Activated CD4-positive, alpha-beta T cell treated with anti-CD3 and anti-CD28 coated beads for 36 hours (primary cell): Measurements from ENCODE around the gene TBC1D4. TPM values are rescaled to one million over a fixed set of nuclear protein-coding genes. Genes with fewer than 3 reads are reported as not detected.
A peak's percentile ranks its signal among the peaks of the same experiment; 100 is the strongest.
"Not testable (repeated sequence)": the region's sequence is repeated elsewhere in the genome, so short reads cannot be mapped to it uniquely, and the experiment has no call there.

Source experiments
- ATAC-seq: fragments of 200-7000 bp; cut with Tn5 transposase; one replicate; pipeline ENCODE4 v1.10.0; 2021; ENCODE audit warnings: mild to moderate bottlenecking, moderate library complexity
- CTCF ChIA-PET: fragments of 350-600 bp; sonication (Branson Sonifier 250); formaldehyde crosslinking; loops from one replicate; lab custom pipeline; 2021; ENCODE audit warnings: antibody characterized with exemption; lab: Charles Lee
- POLR2A ChIA-PET: fragments of 350-600 bp; sonication (Branson Sonifier 250); formaldehyde crosslinking; loops from one replicate; lab custom pipeline; 2021; ENCODE audit warnings: antibody characterized with exemption, inconsistent platforms; lab: Charles Lee
- DNase-seq: peaks from one replicate; pipeline ENCODE4 v3.0.0-alpha.2; 2020
- H3K27ac Mint-ChIP-seq: one replicate; pipeline ENCODE4 v1.8.0; 2021; ENCODE audit warnings: mixed read lengths
- H3K27me3 Mint-ChIP-seq: one replicate; pipeline ENCODE4 v1.8.0; 2021; ENCODE audit warnings: mixed read lengths
- H3K36me3 Mint-ChIP-seq: one replicate; pipeline ENCODE4 v1.8.0; 2021; ENCODE audit warnings: low read depth, mixed read lengths
- H3K4me1 Mint-ChIP-seq: one replicate; pipeline ENCODE4 v1.8.0; 2021; ENCODE audit warnings: mixed read lengths
- H3K4me3 Mint-ChIP-seq: one replicate; pipeline ENCODE4 v1.8.0; 2021; ENCODE audit warnings: mild to moderate bottlenecking, moderate library complexity, mixed read lengths
- H3K9me3 Mint-ChIP-seq: one replicate; pipeline ENCODE4 v1.8.0; 2021; ENCODE audit warnings: low read depth, mixed read lengths
- intact Hi-C, 2 experiments: fragments of 100-400 bp; cut with DNase I in 1 of 2; cut with micrococcal nuclease in 1 of 2; formaldehyde crosslinking; loops; one replicate each; pipeline versions ENCODE4 v1.14.2 to v1.15.1; 2022 to 2024; cut with DNase I, micrococcal nuclease
- total RNA-seq, 2 experiments: library from RNA; stranded (reverse); gene quantifications; one replicate each; pipeline ENCODE4 v1.2.3, GENCODE V29; 2021

Gene TBC1D4
- total RNA-seq, 2 experiments from 2014 or later, result 29.4 to 31.7 TPM

- Mint-ChIP-seq H3K9me3 (no peaks in the 10 kb centered on the region), H3K4me3 (no peak overlapping the region), H3K4me1 (peaks cover 5% of the 10 kb centered on the region), H3K27ac (no peak overlapping the region), H3K36me3 (no peaks in the 10 kb centered on the region), H3K27me3 (no peaks in the 10 kb centered on the region)
- ATAC-seq (no peak), DNase-seq (no peak)
- ChIA-PET CTCF (interaction anchor here (0.8 kb wide), 1 partner anchor 22 kb away, joined by 3 read pairs; no protein-coding TSS in a partner anchor), POLR2A (no interaction called here)
- intact Hi-C loops, result no loop called here
These were observed 126.4 kb downstream of the TBC1D4 start for GRCh38 chr13:75355609-75356008.

- Mint-ChIP-seq H3K27me3 (no peaks in the 10 kb centered on the region), H3K4me1 (peaks cover 5% of the 10 kb centered on the region), H3K4me3 (no peak overlapping the region), H3K27ac (no peak overlapping the region), H3K36me3 (no peaks in the 10 kb centered on the region), H3K9me3 (no peaks in the 10 kb centered on the region)
- intact Hi-C loops, result no loop called here
- no peak for DNase-seq
- peak; percentile 20 for ATAC-seq
- CTCF ChIA-PET, result no interaction called here
- POLR2A ChIA-PET, result no interaction called here
These were observed 128.2 kb downstream of the TBC1D4 start for GRCh38 chr13:75353781-75354193.

- Mint-ChIP-seq H3K27me3 (no peaks in the 10 kb centered on the region), H3K27ac (no peak overlapping the region), H3K9me3 (no peaks in the 10 kb centered on the region), H3K4me3 (no peak overlapping the region), H3K36me3 (no peaks in the 10 kb centered on the region), H3K4me1 (peaks cover under 1% of the 10 kb centered on the region)
- ATAC-seq (no peak), DNase-seq (no peak)
- POLR2A ChIA-PET, result no interaction called here
- CTCF ChIA-PET, result interaction anchor here (0.8 to 1.4 kb wide), 2 partner anchors 16 to 21 kb away, joined by 3 read pairs; no protein-coding TSS in a partner anchor
- intact Hi-C loops, result no loop called here
These were observed 129.2 kb downstream of the TBC1D4 start for GRCh38 chr13:75352641-75353327.

GRCh38 chr13:75351538-75351937, 130.4 kb downstream of the TBC1D4 start:
- POLR2A ChIA-PET, H3K27ac Mint-ChIP-seq, ATAC-seq, H3K36me3 Mint-ChIP-seq, H3K9me3 Mint-ChIP-seq, DNase-seq, intact Hi-C loops, H3K4me1 Mint-ChIP-seq, H3K27me3 Mint-ChIP-seq, H3K4me3 Mint-ChIP-seq: not testable (repeated sequence)
- CTCF ChIA-PET, result interaction anchor here (1.4 kb wide), 1 partner anchor 15 kb away, joined by 3 read pairs; no protein-coding TSS in a partner anchor

GRCh38 chr13:75347925-75348324, 134.0 kb downstream of the TBC1D4 start:
- H3K27me3 Mint-ChIP-seq, result no peaks in the 10 kb centered on the region
- no peaks in the 10 kb centered on the region for H3K9me3 Mint-ChIP-seq
- H3K4me3 Mint-ChIP-seq, result no peak overlapping the region
- ATAC-seq (no peak), DNase-seq (no peak)
- intact Hi-C loops, result no loop called here
- POLR2A ChIA-PET, result no interaction called here
- no peak overlapping the region for H3K27ac Mint-ChIP-seq
- CTCF ChIA-PET, result interaction anchor here (0.7 kb wide), 1 partner anchor 13 kb away, joined by 4 read pairs; no protein-coding TSS in a partner anchor
- no peaks in the 10 kb centered on the region for H3K4me1 Mint-ChIP-seq
- H3K36me3 Mint-ChIP-seq, result no peaks in the 10 kb centered on the region

GRCh38 chr13:75347457-75347856, 134.5 kb downstream of the TBC1D4 start:
- ChIA-PET CTCF (no interaction called here), POLR2A (no interaction called here)
- no peaks in the 10 kb centered on the region for H3K27me3 Mint-ChIP-seq
- H3K4me3 Mint-ChIP-seq, result no peak overlapping the region
- no peaks in the 10 kb centered on the region for H3K4me1 Mint-ChIP-seq
- DNase-seq (no peak), ATAC-seq (no peak)
- no peaks in the 10 kb centered on the region for H3K36me3 Mint-ChIP-seq
- intact Hi-C loops, result no loop called here
- no peaks in the 10 kb centered on the region for H3K9me3 Mint-ChIP-seq
- no peak overlapping the region for H3K27ac Mint-ChIP-seq

- no peaks in the 10 kb centered on the region for H3K36me3 Mint-ChIP-seq
- ATAC-seq (no peak), DNase-seq (no peak)
- no peaks in the 10 kb centered on the region for H3K9me3 Mint-ChIP-seq
- ChIA-PET CTCF (no interaction called here), POLR2A (no interaction called here)
- H3K4me1 Mint-ChIP-seq, result no peaks in the 10 kb centered on the region
- H3K27me3 Mint-ChIP-seq, result no peaks in the 10 kb centered on the region
- no peak overlapping the region for H3K4me3 Mint-ChIP-seq
- intact Hi-C loops, result no loop called here
- H3K27ac Mint-ChIP-seq, result no peak overlapping the region
These were observed 136.8 kb downstream of the TBC1D4 start for GRCh38 chr13:75345193-75345592.

GRCh38 chr13:75341028-75341427, 140.9 kb downstream of the TBC1D4 start:
- Mint-ChIP-seq H3K36me3 (peaks cover 3% of the 10 kb centered on the region), H3K4me3 (no peak overlapping the region), H3K27me3 (no peaks in the 10 kb centered on the region), H3K27ac (no peak overlapping the region), H3K9me3 (no peaks in the 10 kb centered on the region), H3K4me1 (peaks cover 3% of the 10 kb centered on the region)
- intact Hi-C loops, result no loop called here
- DNase-seq, result no peak
- no peak for ATAC-seq
- ChIA-PET POLR2A (no interaction called here), CTCF (no interaction called here)

- no peak overlapping the region for H3K4me3 Mint-ChIP-seq
- H3K4me1 Mint-ChIP-seq, result peaks cover 3% of the 10 kb centered on the region
- no peaks in the 10 kb centered on the region for H3K27me3 Mint-ChIP-seq
- CTCF ChIA-PET, result interaction anchor here (0.6 to 1.2 kb wide), 2 partner anchors 13 to 16 kb away, joined by 3 to 4 read pairs; no protein-coding TSS in a partner anchor
- no peak for ATAC-seq
- H3K9me3 Mint-ChIP-seq, result no peaks in the 10 kb centered on the region
- DNase-seq, result no peak
- peaks cover 5% of the 10 kb centered on the region for H3K36me3 Mint-ChIP-seq
- H3K27ac Mint-ChIP-seq, result no peak overlapping the region
- intact Hi-C loops, result no loop called here
- POLR2A ChIA-PET, result no interaction called here
These were observed 142.2 kb downstream of the TBC1D4 start for GRCh38 chr13:75339635-75340374.

- ATAC-seq, result no peak
- no peaks in the 10 kb centered on the region for H3K9me3 Mint-ChIP-seq
- DNase-seq, result no peak
- H3K27me3 Mint-ChIP-seq, result no peaks in the 10 kb centered on the region
- intact Hi-C loops, result no loop called here
- no peak overlapping the region for H3K27ac Mint-ChIP-seq
- CTCF ChIA-PET, result interaction anchor here (0.6 kb wide), 1 partner anchor 13 kb away, joined by 4 read pairs; no protein-coding TSS in a partner anchor
- POLR2A ChIA-PET, result no interaction called here
- peaks cover 1% of the 10 kb centered on the region for H3K4me1 Mint-ChIP-seq
- no peak overlapping the region for H3K4me3 Mint-ChIP-seq
- peaks cover 3% of the 10 kb centered on the region for H3K36me3 Mint-ChIP-seq
These were observed 147.1 kb downstream of the TBC1D4 start for GRCh38 chr13:75334634-75335447.

- H3K27ac Mint-ChIP-seq, result no peak overlapping the region
- no peaks in the 10 kb centered on the region for H3K27me3 Mint-ChIP-seq
- intact Hi-C loops, result no loop called here
- ATAC-seq (no peak), DNase-seq (no peak)
- no peak overlapping the region for H3K4me3 Mint-ChIP-seq
- H3K4me1 Mint-ChIP-seq, result peaks cover 4% of the 10 kb centered on the region
- ChIA-PET CTCF (interaction anchor here (0.6 to 1.0 kb wide), 2 partner anchors 22 to 34 kb away, joined by 3 read pairs; no protein-coding TSS in a partner anchor), POLR2A (no interaction called here)
- peaks cover 2% of the 10 kb centered on the region for H3K36me3 Mint-ChIP-seq
- no peaks in the 10 kb centered on the region for H3K9me3 Mint-ChIP-seq
These were observed 148.9 kb downstream of the TBC1D4 start for GRCh38 chr13:75333103-75333502.
